AG08395 (cell line): ENCODE measurements around the gene APBA2.

Source experiments
- DNase-seq: peaks from one replicate; pipeline ENCODE4 v3.0.0; 2012; ENCODE audit warnings: mixed read lengths, low spot score

The APBA2 gene

GRCh38 chr15:29086891-29087290, 201.1 kb downstream of the APBA2 start:
- no peak for DNase-seq

GRCh38 chr15:29087521-29088285, 201.9 kb downstream of the APBA2 start:
- no peak for DNase-seq

- no peak for DNase-seq
Measured at GRCh38 chr15:29088666-29089065, 202.9 kb downstream of the APBA2 start.

GRCh38 chr15:29089731-29090616, 204.2 kb downstream of the APBA2 start:
- no peak for DNase-seq

- no peak for DNase-seq
Measured at GRCh38 chr15:29090617-29091466, 205.1 kb downstream of the APBA2 start.

- DNase-seq: no peak
Measured at GRCh38 chr15:29091666-29092065, 205.9 kb downstream of the APBA2 start.

- DNase-seq: no peak
Measured at GRCh38 chr15:29092376-29093064, 206.7 kb downstream of the APBA2 start.

GRCh38 chr15:29093065-29093435, 207.3 kb downstream of the APBA2 start:
- DNase-seq: no peak

GRCh38 chr15:29093696-29094343, 208.0 kb downstream of the APBA2 start:
- no peak for DNase-seq

GRCh38 chr15:29094711-29095110, 208.9 kb downstream of the APBA2 start:
- DNase-seq: no peak

- no peak for DNase-seq
Measured at GRCh38 chr15:29095746-29096145, 210.0 kb downstream of the APBA2 start.

GRCh38 chr15:29097168-29097567, 211.4 kb downstream of the APBA2 start:
- no peak for DNase-seq

GRCh38 chr15:29097971-29098370, 212.2 kb downstream of the APBA2 start:
- DNase-seq: no peak

- DNase-seq: no peak
Measured at GRCh38 chr15:29098652-29099051, 212.9 kb downstream of the APBA2 start.

GRCh38 chr15:29099131-29099880, 213.5 kb downstream of the APBA2 start:
- no peak for DNase-seq

GRCh38 chr15:29100486-29101000, 214.8 kb downstream of the APBA2 start:
- DNase-seq: no peak

GRCh38 chr15:29101491-29101890, 215.7 kb downstream of the APBA2 start:
- no peak for DNase-seq

- peak; percentile 49 for DNase-seq
Measured at GRCh38 chr15:29102173-29102794, 216.5 kb downstream of the APBA2 start.

GRCh38 chr15:29102911-29103823, 217.4 kb downstream of the APBA2 start:
- peak; percentile 66 for DNase-seq
